Measurements from ENCODE around the gene AHCYL2. TPM values are rescaled to one million over a fixed set of nuclear protein-coding genes. Genes with fewer than 3 reads are reported as not detected.
A peak's percentile ranks its signal among the peaks of the same experiment; 100 is the strongest.

The AHCYL2 gene
- total RNA-seq, 4 donors from 2014 or later = 33.5 to 61.2 (median 41.7) TPM

GRCh38 chr7:129452589-129453231, 227.9 kb downstream of the AHCYL2 start:
- no peaks in the 10 kb centered on the region for H3K27me3 ChIP-seq
- H3K4me1 ChIP-seq = no peaks in the 10 kb centered on the region
- H3K4me3 ChIP-seq = no peak overlapping the region
- H3K27ac ChIP-seq = no peak overlapping the region
- no peaks in the 10 kb centered on the region for H3K36me3 ChIP-seq
- no peaks in the 10 kb centered on the region for H3K9me3 ChIP-seq
- TF ChIP-seq EP300 (IDR thresholded peaks at IDR 0.05) = no peak
- no peak for TF ChIP-seq POLR2AphosphoS5 (IDR thresholded peaks at IDR 0.05)
- TF ChIP-seq, protein P1, sequence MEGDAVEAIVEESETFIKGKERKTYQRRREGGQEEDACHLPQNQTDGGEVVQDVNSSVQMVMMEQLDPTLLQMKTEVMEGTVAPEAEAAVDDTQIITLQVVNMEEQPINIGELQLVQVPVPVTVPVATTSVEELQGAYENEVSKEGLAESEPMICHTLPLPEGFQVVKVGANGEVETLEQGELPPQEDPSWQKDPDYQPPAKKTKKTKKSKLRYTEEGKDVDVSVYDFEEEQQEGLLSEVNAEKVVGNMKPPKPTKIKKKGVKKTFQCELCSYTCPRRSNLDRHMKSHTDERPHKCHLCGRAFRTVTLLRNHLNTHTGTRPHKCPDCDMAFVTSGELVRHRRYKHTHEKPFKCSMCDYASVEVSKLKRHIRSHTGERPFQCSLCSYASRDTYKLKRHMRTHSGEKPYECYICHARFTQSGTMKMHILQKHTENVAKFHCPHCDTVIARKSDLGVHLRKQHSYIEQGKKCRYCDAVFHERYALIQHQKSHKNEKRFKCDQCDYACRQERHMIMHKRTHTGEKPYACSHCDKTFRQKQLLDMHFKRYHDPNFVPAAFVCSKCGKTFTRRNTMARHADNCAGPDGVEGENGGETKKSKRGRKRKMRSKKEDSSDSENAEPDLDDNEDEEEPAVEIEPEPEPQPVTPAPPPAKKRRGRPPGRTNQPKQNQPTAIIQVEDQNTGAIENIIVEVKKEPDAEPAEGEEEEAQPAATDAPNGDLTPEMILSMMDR (IDR thresholded peaks at IDR 0.05) = no peak
- no peak for TF ChIP-seq POLR2A (IDR thresholded peaks at IDR 0.05)
- DNase-seq (ENCODE audit: low spot score in 2 of 2) = peak in 1 of 2 donors; percentile 2
- WGBS = 85% methylated on average over 2 of the region's 2 CpGs

- no peaks in the 10 kb centered on the region for H3K36me3 ChIP-seq
- peak in 1 of 2 donors; percentile 26 for DNase-seq (ENCODE audit: low spot score in 2 of 2)
- H3K9me3 ChIP-seq = no peaks in the 10 kb centered on the region
- H3K4me3 ChIP-seq = no peak overlapping the region
- no peak for TF ChIP-seq EP300 (IDR thresholded peaks at IDR 0.05)
- no peak for TF ChIP-seq POLR2A (IDR thresholded peaks at IDR 0.05)
- TF ChIP-seq, protein P1 (IDR thresholded peaks at IDR 0.05) = no peak
- no peak for TF ChIP-seq POLR2AphosphoS5 (IDR thresholded peaks at IDR 0.05)
- H3K4me1 ChIP-seq = no peaks in the 10 kb centered on the region
- no peak overlapping the region for H3K27ac ChIP-seq
- no peaks in the 10 kb centered on the region for H3K27me3 ChIP-seq
- WGBS = 90% methylated on average over 1 of the region's 1 CpG
Observed at GRCh38 chr7:129453510-129454248, 228.8 kb downstream of the AHCYL2 start.

DNA sequence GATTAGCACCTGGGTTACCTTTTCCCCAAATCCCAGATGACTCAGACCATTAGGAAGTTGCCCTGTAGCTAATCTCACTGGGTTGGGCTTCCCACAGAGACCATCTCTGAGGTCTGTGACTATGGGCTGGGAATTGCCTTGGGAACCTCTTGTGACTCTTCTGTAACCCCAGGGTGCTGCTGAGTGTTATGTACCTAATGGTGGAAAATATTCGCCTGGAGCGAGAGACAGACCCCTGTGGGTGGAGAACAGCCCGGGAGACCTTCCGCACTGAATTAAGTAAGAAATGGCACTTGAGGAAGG, 229.4 kb downstream of the AHCYL2 start:
- WGBS = 90% methylated on average over 4 of the region's 4 CpGs
- DNase-seq (ENCODE audit: low spot score in 2 of 2) = no peak
- Histone ChIP-seq H3K4me3 (no peak overlapping the region), H3K36me3 (no peaks in the 10 kb centered on the region), H3K4me1 (no peaks in the 10 kb centered on the region), H3K9me3 (no peaks in the 10 kb centered on the region), H3K27me3 (no peaks in the 10 kb centered on the region), H3K27ac (no peak overlapping the region)
- TF ChIP-seq POLR2A (IDR thresholded peaks at IDR 0.05) = no peak
- TF ChIP-seq POLR2AphosphoS5 (IDR thresholded peaks at IDR 0.05) = no peak
- TF ChIP-seq, protein P1 (IDR thresholded peaks at IDR 0.05) = no peak
- no peak for TF ChIP-seq EP300 (IDR thresholded peaks at IDR 0.05)

DNA sequence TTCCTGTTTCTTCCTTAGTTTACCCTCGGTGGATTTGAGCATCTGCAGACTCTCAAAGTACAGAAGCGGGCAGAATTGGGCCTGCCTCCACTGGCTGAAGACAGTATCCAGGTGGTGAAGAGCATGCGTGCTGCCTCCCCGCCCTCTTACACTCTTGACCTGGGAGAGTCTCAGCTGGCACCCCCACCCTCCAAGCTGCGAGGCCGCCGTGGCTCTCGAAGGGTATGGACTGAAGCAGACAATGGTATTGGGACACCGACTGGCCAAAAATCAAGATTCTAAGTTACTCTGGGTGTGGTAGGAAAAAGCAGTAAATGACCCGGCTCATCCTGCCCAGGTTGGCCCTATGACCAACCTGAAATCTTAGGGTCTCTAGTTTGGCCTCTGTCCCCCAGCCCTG, 231.6 kb downstream of the AHCYL2 start:
- TF ChIP-seq POLR2A (IDR thresholded peaks at IDR 0.05) (no peak), EP300 (IDR thresholded peaks at IDR 0.05) (no peak), POLR2AphosphoS5 (IDR thresholded peaks at IDR 0.05) (no peak)
- TF ChIP-seq, protein P1 (IDR thresholded peaks at IDR 0.05) = no peak
- WGBS = 92% methylated on average over 10 of the region's 10 CpGs
- Histone ChIP-seq H3K27me3 (no peaks in the 10 kb centered on the region), H3K36me3 (no peaks in the 10 kb centered on the region), H3K27ac (no peak overlapping the region), H3K9me3 (no peaks in the 10 kb centered on the region), H3K4me3 (no peak overlapping the region), H3K4me1 (no peaks in the 10 kb centered on the region)
- peak in 1 of 2 donors; percentile 67 for DNase-seq (ENCODE audit: low spot score in 2 of 2)

- 87% methylated on average over 3 of the region's 3 CpGs for WGBS
- H3K36me3 ChIP-seq = no peaks in the 10 kb centered on the region
- no peak for DNase-seq (ENCODE audit: low spot score in 2 of 2)
- H3K9me3 ChIP-seq = no peaks in the 10 kb centered on the region
- no peaks in the 10 kb centered on the region for H3K27me3 ChIP-seq
- H3K27ac ChIP-seq = no peak overlapping the region
- no peak for TF ChIP-seq POLR2AphosphoS5 (IDR thresholded peaks at IDR 0.05)
- no peak for TF ChIP-seq POLR2A (IDR thresholded peaks at IDR 0.05)
- no peak overlapping the region for H3K4me3 ChIP-seq
- H3K4me1 ChIP-seq = no peaks in the 10 kb centered on the region
Observed at GRCh38 chr7:129457101-129457500, 232.3 kb downstream of the AHCYL2 start.
